K562 (cell line): Measurements from ENCODE around the gene DELE1. TPM values are rescaled to one million over a fixed set of nuclear protein-coding genes. Genes with fewer than 3 reads are reported as not detected.
A peak's percentile ranks its signal among the peaks of the same experiment; 100 is the strongest.

Source experiments
- ARHGAP35 ChIP-seq: fragments of 450-650 bp; IDR thresholded peaks from 2 replicates; pipeline ENCODE4 v1.6.1; 2018; ENCODE audit not compliant: partially characterized antibody
- ASH1L ChIP-seq: fragments of 450-650 bp; IDR thresholded peaks from 2 replicates; pipeline ENCODE4 v1.6.1; 2018; ENCODE audit warnings: borderline replicate concordance, mild to moderate bottlenecking, low read depth; ENCODE audit not compliant: partially characterized antibody
- CGGBP1 ChIP-seq: fragments of 250-450 bp; sonication (Bioruptor Pico); IDR thresholded peaks from 2 replicates; pipeline ENCODE4 v1.9.0; 2021; ENCODE audit warnings: mild to moderate bottlenecking
- DNMT1 ChIP-seq: fragments of 450-650 bp; IDR thresholded peaks from 2 replicates; pipeline ENCODE4 v1.6.1; 2016; ENCODE audit warnings: antibody characterized with exemption, mild to moderate bottlenecking
- EP400 ChIP-seq: fragments of 450-650 bp; IDR thresholded peaks from 2 replicates; pipeline ENCODE4 v1.6.1; 2017; ENCODE audit warnings: antibody characterized with exemption, mild to moderate bottlenecking, moderate library complexity
- GABPB2 ChIP-seq: fragments of 250-450 bp; sonication (Bioruptor Pico); conservative IDR thresholded peaks from 2 replicates; pipeline ENCODE4 v1.5.1; 2021; ENCODE audit warnings: mild to moderate bottlenecking
- HSF4 ChIP-seq: fragments of 250-450 bp; sonication (Bioruptor Pico); IDR thresholded peaks from 2 replicates; pipeline ENCODE4 v2.1.2; 2022; ENCODE audit warnings: mild to moderate bottlenecking, moderate library complexity, borderline replicate concordance
- JUND ChIP-seq, 2 experiments: IDR thresholded peaks; 2 replicates in 1 of 2; 3 replicates in 1 of 2; pipeline ENCODE4 v1.6.1; 2011; ENCODE audit warnings: borderline replicate concordance in 2 of 2, low read depth in 2 of 2, low read length in 2 of 2, improper control_type of control experiment in 1 of 2, missing biosample characterization in 1 of 2, missing genetic modification characterization in 1 of 2, missing genetic modification reagents in 1 of 2
- MCM5 ChIP-seq: fragments of 450-650 bp; IDR thresholded peaks from 2 replicates; pipeline ENCODE4 v1.6.1; 2016; ENCODE audit warnings: low read depth
- MIER1 ChIP-seq: fragments of 450-650 bp; IDR thresholded peaks from 2 replicates; pipeline ENCODE4 v1.6.1; 2016; ENCODE audit warnings: antibody characterized with exemption, mild to moderate bottlenecking, low read depth
- POLR2AphosphoS5 ChIP-seq: IDR thresholded peaks from 2 replicates; pipeline ENCODE4 v1.6.1; 2011; ENCODE audit warnings: mild to moderate bottlenecking, low read depth, low read length, moderate library complexity; ENCODE audit not compliant: control insufficient read depth, insufficient read depth
- PPARD ChIP-seq: fragments of 250-450 bp; sonication (Bioruptor Pico); IDR thresholded peaks from 2 replicates; pipeline ENCODE4 v1.8.0; 2022; ENCODE audit warnings: inconsistent platforms, mild to moderate bottlenecking, moderate library complexity
- SAFB2 ChIP-seq: fragments of 200-400 bp; formaldehyde crosslinking; IDR thresholded peaks from 2 replicates; pipeline ENCODE4 v1.6.1; 2018; ENCODE audit warnings: borderline replicate concordance, low read length, low read depth, moderate library complexity; ENCODE audit not compliant: severe bottlenecking
- SMAD4 ChIP-seq: fragments of 250-450 bp; sonication (Bioruptor Pico); conservative IDR thresholded peaks from 2 replicates; pipeline ENCODE4 v1.8.0; 2021; ENCODE audit warnings: inconsistent platforms, mild to moderate bottlenecking, moderate library complexity
- STAT5A ChIP-seq: IDR thresholded peaks from 2 replicates; pipeline ENCODE4 v1.6.1; 2012; ENCODE audit warnings: low read length, inconsistent platforms, borderline replicate concordance
- TCF7L2 ChIP-seq: fragments of 150-350 bp; IDR thresholded peaks from 2 replicates; pipeline ENCODE4 v1.6.1; 2016; ENCODE audit warnings: low read depth, mild to moderate bottlenecking, low read length, moderate library complexity
- ZNF408 ChIP-seq: fragments of 250-450 bp; sonication (Bioruptor Pico); IDR thresholded peaks from 2 replicates; pipeline ENCODE4 v1.4.0; 2020; ENCODE audit warnings: low read depth, mild to moderate bottlenecking, moderate library complexity
- ZNF592 ChIP-seq: fragments of 450-650 bp; IDR thresholded peaks from 2 replicates; pipeline ENCODE4 v1.6.1; 2017; ENCODE audit warnings: antibody characterized with exemption, mild to moderate bottlenecking
- polyA plus RNA-seq, 8 experiments: library from polyadenylated mRNA; depleted of rRNA in 4 of 8; stranded (reverse) in 5 of 8; unstranded in 3 of 8; fragments of >200 nt; fragmentation: Nextera tagmentation in 2 of 8; fragmentation: Illumina TruSeq in 1 of 8; extraction: Ambion mirVana in 2 of 8; extraction: Trizol in 1 of 8; gene quantifications; 2 replicates each; pipeline versions ENCODE4 v1.2.1 to v1.2.3, GENCODE V29; 2011 to 2014; ENCODE audit warnings: inconsistent platforms in 1 of 8, missing spikeins in 1 of 8
- total RNA-seq, 7 experiments: library from RNA; depleted of rRNA in 6 of 7; stranded (reverse); fragments of >200 nt in 6 of 7; fragmentation: Illumina TruSeq in 2 of 7; extraction: Trizol in 2 of 7; gene quantifications; 2 replicates each; pipeline versions ENCODE4 v1.2.1 to v1.2.3, GENCODE V29; 2011 to 2021; ENCODE audit warnings: low replicate concordance in 1 of 7
- TF ChIP-seq, protein P1 (sequence below): sonication (generic); IDR thresholded peaks from 2 replicates; pipeline ENCODE4 v1.6.1; 2016
- TF ChIP-seq, protein P2 (sequence below), 2 experiments: fragments of 450-650 bp in 1 of 2; sonication (generic) in 1 of 2; formaldehyde crosslinking; conservative IDR thresholded peaks; 2 replicates each; pipeline versions ENCODE4 v1.4.0 to v1.8.1; 2020 to 2022; ENCODE audit warnings: mild to moderate bottlenecking in 1 of 2, missing genetic modification reagents in 1 of 2
- TF ChIP-seq, protein P3 (sequence below): fragments of 250-450 bp; sonication (Bioruptor Pico); IDR thresholded peaks from 2 replicates; pipeline ENCODE4 v1.8.0; 2021; ENCODE audit warnings: borderline replicate concordance, mild to moderate bottlenecking, moderate library complexity; ENCODE audit not compliant: poor library complexity, severe bottlenecking

The DELE1 gene
- total and polyA plus RNA-seq, 9 of the 15 experiments (the other 6 are each of a cell fraction or from before 2014, with no cell fraction given) = 16.6 to 74.4 (median 49.8) TPM

- TF ChIP-seq TCF7L2 (no peak), MCM5 (no peak), ZNF408 (CRISPR knock-in tag) (no peak), JUND (IDR thresholded peaks at IDR 0.05; ENCODE audit: borderline replicate concordance, low read depth, low read length) (0 out of 2 replicates have a peak, but pooled peaks have one; percentile 2), JUND (tag; IDR thresholded peaks at IDR 0.05; ENCODE audit: borderline replicate concordance, low read depth, low read length) (no peak), STAT5A (no peak), SAFB2 (no peak), CGGBP1 (CRISPR knock-in tag) (no peak), ASH1L (no peak), PPARD (CRISPR knock-in tag) (no peak), ZNF592 (peak; percentile 67; the same call in 1 of the 2 replicates), EP400 (no peak), SMAD4 (CRISPR knock-in tag) (peak; percentile 59), MIER1 (no peak), HSF4 (CRISPR knock-in tag) (no peak), ARHGAP35 (no peak), POLR2AphosphoS5 (no peak), GABPB2 (CRISPR knock-in tag) (no peak), DNMT1 (no peak)
- TF ChIP-seq, protein P1, sequence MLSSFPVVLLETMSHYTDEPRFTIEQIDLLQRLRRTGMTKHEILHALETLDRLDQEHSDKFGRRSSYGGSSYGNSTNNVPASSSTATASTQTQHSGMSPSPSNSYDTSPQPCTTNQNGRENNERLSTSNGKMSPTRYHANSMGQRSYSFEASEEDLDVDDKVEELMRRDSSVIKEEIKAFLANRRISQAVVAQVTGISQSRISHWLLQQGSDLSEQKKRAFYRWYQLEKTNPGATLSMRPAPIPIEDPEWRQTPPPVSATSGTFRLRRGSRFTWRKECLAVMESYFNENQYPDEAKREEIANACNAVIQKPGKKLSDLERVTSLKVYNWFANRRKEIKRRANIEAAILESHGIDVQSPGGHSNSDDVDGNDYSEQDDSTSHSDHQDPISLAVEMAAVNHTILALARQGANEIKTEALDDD = no peak
- TF ChIP-seq, protein P2, sequence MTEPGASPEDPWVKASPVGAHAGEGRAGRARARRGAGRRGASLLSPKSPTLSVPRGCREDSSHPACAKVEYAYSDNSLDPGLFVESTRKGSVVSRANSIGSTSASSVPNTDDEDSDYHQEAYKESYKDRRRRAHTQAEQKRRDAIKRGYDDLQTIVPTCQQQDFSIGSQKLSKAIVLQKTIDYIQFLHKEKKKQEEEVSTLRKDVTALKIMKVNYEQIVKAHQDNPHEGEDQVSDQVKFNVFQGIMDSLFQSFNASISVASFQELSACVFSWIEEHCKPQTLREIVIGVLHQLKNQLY (CRISPR knock-in tag; conservative IDR thresholded peaks at IDR 0.05) = no peak
- TF ChIP-seq, protein P3, sequence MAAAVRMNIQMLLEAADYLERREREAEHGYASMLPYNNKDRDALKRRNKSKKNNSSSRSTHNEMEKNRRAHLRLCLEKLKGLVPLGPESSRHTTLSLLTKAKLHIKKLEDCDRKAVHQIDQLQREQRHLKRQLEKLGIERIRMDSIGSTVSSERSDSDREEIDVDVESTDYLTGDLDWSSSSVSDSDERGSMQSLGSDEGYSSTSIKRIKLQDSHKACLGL (CRISPR knock-in tag) = no peak
Observed at GRCh38 chr5:141914199-141914743, 9.4 kb upstream of the DELE1 start (continued).
